Stimulated activated CD8-positive, alpha-beta memory T cell treated with anti-CD3 and anti-CD28 coated beads, Interleukin-15, amount 100 ng/mL, for 24 hours (primary cell): ENCODE measurements around the gene CACNG4.

ENCODE experiments used
- DNase-seq: peaks from one replicate; pipeline ENCODE4 v3.0.0-alpha.2; 2020; ENCODE audit warnings: low read depth

The CACNG4 gene

DNA sequence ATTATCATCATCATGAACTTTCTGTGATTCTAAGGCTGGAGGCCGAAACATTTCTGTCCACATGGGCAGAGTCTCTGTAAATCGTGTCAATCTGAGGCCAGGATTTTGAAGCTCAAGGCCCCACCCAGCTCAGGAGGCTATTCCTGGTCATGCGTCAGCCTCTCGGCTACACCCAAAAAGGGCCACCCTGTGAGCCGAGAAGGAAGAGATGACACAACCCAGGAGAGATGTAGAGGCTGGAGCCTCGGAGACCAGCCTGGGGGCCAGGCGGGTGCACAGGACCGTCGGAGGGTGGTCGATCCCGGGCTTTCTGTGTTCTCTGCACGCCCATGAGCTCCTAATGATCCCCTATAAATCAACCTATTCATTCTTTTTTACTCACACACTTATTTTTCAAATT, 78.8 kb downstream of the CACNG4 start:
- no peak for DNase-seq

DNA sequence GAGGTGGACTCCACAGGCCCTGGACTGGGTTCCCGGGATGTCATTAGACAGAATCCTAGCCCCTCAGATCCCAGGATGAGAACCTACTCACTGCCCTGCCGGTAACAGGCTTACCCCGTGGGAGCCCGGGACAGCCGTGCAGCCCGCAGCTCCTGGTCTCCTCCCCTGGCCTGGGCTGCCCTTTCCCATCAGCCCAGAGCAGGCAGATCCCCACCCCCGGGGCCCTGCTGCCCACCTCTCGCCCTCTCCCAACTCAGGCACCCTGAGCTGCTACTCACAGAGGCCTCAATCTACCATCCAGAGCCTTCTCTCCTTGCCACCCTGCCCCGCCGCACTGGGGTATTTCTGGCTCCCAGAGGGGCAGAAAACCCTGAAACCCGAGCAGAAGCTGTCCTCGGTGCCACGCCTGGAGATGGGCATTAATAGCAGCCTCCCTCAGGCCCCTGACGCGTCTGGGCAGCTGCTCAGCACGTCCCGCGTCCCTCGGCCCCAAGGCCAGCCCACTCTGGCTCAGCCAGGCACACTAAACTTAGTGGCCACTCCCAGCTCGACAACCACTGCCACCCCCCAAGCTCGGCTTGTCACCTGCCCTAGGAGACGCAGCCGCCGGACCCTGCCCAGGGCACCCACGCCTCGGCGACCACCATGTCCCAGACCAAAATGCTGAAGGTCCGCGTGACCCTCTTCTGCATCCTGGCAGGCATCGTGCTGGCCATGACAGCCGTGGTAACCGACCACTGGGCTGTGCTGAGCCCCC, 79.7 kb downstream of the CACNG4 start, which contains the start of gene CACNG1:
Gene CACNG1 (plus strand): TSS at position 539 of the 757 bp plus-strand sequence. CDS start 107 bp downstream, at position 646.
- no peak for DNase-seq

DNA sequence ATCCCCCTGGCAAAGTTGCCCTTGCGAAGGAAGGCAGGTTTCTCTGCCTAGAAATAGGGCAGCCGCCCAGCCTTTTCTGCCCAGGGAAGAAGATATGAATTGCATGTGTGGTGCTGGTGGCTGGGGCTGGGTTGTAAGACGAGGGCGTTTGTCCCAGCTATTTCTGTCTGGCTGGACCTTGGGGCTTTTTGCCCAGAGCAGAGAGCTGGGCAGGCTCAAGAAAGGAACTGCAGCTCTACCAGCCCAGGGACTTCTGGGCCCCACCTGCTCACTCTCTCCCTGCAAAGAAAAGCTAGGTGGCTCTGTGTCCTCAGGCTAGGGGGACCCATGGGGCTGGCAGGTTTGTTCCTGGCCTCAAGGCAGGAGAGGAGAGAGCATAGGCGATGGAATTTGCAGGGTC, 80.4 kb downstream of the CACNG4 start:
- no peak for DNase-seq

DNA sequence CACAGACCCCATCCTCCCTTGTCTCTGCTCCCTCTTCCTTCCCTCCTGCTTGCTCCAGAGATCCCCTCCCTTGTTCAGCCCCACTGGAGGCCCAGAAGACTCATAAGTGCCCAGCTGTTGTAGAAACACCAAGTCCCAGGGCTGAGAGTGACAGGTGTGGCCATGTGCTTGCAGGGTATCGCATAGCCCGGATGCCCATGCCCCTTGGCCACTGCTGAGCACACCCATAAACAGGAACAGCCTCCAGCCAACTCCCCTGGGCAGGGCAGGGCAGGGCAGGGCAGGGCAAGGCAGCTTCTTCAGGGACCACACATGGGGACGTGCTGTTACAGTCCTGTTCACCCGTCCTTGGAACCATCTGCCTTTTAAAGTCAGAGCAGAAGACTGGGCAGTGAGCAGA, 81.9 kb downstream of the CACNG4 start:
- no peak for DNase-seq

DNA sequence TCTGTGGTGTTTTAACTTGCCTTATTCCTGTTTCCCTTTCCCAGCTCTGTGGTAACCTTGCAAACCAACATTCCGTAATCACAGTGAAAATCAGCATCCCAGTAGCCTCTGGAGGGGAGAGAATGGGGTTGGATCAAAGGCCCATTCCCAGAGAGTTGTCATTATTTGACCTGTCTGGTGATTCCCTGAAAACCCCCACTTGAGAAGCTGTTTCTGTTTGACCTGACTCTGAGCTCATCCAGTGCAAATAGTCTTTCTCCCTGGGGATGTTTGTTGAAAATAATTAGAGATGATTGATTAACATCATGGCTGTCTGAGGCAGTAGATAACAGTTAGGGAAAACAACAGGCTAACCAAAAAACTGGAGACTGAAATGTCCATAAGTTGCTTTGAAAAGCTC, 82.9 kb downstream of the CACNG4 start:
- DNase-seq, result no peak

DNA sequence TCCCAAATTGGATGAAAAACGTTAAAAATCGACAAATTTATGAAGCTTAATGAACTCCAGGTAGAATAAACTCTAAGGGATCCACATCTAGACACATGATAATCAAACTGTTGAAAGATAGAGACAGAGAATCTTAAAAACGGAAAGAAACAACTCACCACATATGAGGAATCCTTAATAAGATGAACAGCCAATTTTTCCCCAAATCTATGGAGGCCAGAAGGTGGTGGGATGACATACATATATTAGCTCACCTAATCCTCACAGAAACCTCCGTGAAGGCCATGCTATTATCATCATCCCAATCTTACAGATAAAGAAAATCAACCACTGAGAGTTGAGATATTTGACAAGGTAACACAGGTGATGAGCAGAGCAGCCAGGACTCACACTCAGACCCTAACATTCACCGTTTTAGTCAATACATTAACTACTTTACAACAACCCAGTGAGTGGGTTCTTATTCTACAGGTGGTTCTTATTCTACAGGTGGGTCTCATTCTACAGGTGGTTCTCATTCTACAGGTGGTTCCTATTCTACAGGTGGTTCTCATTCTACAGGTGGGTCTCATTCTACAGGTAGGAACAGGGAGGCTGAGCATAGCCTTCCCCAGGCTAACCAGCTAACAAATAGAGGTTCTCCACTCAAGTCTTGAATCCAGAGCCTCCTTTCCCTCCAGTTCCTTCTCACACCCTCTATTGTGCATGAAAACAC, 84.7 kb downstream of the CACNG4 start:
- no peak for DNase-seq

DNA sequence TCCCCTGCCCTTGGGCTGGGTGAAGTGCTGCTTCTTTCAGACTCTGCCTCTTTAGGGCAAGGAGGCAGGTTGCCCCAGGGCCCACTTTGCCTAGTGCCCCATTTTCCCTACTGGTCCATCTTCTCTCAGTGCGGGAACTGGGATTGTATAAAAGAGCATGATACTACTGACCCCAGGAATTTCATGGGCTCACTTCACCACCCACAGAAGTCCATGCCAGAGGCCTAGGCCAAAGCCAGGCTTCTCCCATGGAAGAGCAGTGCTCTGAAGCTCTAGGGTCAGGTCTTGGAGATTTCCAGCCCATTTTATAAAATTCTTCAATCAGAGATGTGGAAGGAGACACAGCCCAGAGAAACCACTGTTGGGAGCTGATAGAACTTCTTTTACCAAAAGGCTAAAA, 85.6 kb downstream of the CACNG4 start:
- DNase-seq, result no peak

DNA sequence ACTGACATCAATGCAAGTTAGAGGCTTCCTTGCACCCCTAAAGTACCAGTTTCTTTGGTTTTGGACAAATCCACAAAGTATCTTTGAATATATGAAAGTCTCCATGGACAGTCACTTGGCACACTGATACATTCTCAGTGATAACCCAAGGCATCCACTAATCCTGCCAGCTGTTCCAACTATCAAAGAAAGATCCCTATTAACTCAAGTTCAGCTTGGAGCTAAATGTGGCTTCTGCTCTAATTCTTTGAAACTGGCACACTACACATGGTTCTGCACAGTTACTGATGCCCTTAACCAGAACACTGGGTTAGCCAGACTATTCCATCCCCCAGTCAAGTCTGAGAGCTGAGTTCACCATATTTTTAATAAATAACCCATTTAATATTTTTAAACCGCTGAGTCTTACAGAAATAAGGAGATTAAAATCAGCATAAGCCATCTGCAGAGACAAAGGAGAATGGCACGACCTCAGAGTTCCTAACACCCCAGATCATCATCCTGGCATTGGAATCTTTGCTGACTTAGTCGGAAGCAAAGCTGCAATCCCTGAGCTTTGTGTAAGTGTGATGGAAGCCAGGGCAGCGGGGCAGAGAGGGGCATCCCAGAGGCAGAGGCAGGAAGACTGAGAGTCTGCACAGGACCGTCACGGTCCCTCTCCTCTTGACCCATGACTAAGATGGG, 86.1 kb downstream of the CACNG4 start:
- no peak for DNase-seq

DNA sequence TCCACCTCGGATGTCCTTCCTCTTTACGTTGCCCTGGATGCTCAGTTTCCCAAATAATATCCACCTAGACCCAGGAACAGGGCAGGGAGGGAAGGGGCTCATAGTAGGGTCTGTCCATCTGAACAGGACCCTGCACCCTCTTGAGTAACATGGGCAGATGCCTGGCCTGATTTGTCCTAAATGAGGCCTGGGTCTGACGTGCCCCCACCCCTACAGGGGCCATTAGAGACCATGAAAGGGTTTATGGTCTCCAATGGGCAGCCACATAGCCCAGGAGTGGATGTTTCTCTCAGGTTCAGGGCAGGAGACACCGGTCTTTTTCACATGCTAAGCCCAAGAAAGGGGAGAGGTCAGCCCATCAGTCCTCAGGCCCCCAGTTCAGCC, 86.6 kb downstream of the CACNG4 start:
- no peak for DNase-seq

DNA sequence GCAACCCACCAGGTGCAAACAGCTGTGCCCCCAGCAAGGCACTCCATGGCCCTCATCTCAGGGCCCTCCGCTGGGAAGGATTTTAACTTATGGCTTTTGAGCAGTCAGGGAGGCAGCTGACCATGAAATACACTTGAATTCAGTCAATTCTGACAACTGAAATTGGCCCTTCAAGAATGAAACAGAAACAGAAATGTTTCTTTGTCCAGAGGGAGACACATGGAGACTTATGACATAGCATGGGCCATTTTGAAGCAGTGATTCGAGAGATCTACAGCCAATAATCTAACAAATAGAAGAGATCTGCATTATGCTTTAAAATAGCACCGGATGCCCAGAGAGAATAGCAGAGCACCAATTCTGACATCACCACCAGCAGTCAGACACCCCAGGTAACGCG, 87.3 kb downstream of the CACNG4 start:
- DNase-seq, result no peak

DNA sequence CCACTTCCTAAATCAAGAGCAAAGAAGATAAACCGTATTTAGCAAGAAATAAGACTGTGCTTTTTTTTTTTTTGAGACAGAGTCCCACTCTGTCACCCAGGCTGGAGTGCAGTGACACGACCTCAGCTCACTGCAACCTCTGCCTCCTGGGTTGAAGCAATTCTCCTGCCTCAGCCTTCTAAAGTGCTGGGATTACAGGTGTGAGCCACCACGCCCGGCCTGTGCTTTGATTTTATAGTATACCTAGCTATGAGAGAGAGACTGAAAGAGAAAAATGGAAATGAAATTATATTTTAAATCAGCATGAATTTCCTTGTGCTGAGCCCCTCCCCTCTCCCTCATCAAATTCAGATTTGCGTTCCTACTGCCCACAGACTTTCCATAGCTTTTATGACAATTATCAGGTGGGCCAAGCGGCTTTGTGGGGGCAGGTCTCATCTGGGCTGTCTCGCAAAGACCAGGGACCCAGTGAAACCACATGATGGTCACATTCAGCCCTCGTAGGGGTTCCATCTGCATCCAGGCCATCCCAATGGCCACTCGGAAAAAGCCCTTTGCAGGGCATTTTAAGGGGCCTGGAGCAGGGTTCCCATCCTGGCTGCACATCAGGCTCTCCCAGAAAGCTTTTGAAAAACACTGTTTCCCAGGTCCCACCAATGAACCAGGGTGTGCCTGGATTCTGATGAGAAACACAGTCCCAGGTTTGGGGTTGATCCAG, 88.4 kb downstream of the CACNG4 start:
- DNase-seq, result no peak

DNA sequence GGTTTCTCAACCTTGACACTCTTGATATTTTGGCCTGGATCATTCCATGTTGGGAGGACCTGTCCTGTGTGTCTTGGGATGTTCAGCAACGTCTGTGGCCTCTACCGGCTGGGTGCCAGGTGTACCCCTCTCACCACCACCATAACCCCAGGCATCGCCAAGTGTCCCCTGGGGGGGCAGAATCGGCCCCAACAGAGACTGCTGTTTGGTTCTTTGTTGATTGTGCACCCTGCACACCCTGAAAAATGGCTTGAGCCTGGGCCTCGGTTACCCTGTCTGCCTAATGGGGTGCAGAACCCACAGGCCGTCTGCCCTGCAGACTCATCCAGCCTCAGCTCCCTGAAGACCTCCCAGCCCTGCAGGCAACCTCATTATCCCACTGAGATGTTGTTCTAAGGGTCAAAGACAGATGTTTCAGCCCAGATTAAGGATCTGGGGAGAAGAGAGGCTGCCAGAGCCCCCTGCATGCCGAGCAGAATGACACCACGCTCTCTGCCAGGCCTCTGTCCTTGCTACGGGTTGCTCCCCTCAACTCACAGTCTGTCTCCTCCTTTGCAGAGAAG, 89.0 kb downstream of the CACNG4 start:
- no peak for DNase-seq

DNA sequence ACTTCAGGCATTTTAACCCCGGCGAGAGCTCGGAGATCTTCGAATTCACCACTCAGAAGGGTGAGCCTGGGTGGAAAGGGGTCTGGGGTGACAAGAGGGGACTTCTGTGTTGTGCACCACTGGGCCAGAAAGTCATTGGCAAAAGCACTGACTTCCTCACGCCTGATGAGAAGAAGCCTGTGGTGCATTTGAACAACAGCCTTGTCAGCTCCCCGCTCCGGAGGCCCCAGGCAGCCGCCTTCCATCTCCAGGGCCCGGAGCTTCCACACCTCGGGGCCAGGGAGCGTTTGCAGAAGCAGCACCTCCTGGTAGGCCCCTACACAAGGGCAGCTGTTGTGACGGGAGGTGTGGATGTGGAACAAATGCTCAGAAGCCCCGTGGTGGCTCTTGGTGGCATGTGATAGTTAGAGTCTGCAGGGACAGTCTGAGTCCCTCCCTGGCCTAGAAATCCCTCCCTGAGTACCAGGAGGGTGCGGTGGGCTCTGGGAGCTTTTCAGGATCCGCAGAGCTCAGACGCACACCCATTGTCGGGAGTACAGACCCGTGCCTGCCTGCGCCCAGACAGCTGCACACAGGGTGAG, 89.6 kb downstream of the CACNG4 start:
- DNase-seq, result no peak

DNA sequence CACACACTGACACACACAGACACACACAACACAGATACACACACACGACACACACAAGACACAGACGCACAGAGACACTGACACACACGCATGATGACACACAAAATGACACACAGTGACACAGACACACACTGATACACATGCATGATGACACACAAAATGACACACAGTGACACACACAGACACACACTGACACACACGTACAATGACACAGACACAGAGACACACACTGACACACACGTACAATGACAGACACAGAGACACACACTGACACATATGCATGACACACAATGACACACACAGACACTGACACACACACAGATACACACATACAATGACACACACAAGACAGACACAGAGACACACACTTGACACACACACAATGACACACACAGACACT, 90.1 kb downstream of the CACNG4 start:
- no peak for DNase-seq

DNA sequence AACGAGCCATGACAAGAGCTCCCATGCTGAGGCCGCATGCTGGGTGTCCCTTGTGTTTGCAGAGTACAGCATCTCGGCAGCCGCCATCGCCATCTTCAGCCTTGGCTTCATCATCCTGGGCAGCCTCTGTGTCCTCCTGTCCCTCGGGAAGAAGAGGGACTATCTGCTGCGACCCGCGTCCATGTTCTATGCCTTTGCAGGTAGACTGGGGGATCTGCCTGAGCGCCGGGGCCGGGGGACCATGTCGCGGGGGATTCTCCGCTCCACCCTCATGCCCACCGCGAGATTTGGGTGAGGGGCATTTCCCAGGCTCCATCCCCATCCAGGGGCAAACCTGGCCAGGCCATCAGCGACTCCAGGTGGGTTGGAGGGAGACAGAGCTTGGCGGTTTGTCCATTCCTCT, 90.5 kb downstream of the CACNG4 start:
- DNase-seq, result no peak

DNA sequence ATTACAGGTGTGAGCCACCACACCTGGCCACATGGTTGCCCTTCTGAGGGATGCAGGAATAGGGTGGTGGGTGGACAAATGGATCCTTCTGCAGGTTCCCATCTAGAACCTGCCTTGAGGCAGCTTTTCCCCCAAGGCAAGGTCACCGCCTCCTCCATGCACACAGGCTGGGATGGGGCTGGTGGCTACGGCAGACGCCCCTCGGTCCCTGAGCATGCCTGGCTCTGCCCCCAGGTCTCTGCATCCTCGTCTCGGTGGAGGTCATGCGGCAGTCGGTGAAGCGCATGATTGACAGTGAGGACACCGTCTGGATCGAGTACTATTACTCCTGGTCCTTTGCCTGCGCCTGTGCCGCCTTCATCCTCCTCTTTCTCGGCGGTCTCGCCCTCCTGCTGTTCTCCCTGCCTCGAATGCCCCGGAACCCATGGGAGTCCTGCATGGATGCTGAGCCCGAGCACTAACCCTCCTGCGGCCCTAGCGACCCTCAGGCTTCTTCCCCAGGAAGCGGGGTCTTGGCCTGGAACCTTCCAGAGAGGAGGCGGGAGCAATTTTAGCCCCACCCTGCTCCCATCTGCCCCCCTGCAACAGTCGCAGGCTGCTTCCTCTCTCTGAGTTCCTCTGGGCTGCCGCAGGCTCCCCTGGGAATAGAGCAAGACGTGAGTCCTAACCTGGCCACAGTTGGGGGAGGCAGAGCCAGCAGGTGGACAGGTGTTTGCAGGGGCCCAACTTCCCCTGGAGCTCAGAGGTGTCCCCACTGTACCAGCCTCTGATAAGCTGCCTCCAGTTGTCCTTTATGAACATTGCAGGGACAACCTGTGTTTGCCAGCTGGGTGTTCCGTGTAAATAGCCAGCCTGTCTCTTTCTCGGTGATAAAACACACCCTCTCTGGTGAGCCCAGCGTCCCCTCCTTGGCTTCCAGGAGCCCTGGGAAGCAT, 91.6 kb downstream of the CACNG4 start:
- no peak for DNase-seq

DNA sequence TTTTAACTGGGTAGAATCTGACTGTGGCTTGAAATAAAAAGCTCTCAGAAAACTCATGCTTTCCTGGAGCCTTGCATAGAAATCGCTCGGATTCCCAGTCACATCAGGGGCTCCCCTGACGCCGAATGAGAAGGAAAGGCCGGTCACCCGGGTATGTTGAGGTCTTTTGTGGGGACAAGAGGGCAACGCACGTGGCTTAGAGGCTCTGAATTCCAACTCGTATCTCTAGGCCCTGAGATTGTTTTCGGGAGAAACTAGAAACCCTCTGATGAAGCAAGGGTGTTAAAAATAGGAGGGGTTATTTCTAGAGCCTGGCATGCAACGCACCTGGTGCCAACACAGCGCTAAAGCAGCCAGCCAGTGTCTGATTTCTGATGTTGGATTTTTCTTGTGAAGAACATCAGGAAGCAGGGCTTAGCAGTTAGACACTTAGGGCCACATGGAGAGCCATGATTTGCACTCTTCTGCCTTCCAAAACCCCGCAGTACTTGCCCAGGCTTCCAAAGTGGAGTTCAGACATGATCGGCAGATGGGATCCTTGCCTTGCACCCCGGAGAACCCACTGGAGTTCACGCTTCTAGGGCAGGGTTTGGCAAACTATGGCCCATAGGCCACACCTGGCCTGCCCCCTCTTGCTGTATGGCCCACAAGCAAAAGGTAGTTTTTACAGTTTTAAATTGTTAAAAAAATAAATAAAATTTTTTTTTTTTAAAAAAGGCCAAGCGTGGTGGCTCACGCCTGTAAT, 92.4 kb downstream of the CACNG4 start:
- no peak for DNase-seq

DNA sequence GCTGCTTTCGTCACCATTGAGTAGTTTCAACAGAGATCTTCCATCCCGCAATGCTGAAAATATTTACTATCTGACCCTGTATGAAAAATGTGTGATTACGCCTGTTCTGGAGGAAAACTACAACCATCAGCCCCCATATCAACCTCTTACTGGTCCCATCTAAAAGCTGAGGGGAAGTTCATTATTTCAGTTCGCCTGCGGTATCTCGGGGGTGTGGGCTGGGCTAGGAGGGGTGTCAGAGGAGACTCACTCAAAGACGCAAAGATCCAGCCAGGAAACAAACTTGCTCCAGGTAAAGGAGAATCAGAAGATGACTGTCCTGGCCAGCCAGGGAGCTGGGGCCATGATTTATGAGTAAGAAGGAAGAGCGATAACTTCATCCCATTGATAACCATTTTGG, 93.5 kb downstream of the CACNG4 start:
- DNase-seq, result no peak

DNA sequence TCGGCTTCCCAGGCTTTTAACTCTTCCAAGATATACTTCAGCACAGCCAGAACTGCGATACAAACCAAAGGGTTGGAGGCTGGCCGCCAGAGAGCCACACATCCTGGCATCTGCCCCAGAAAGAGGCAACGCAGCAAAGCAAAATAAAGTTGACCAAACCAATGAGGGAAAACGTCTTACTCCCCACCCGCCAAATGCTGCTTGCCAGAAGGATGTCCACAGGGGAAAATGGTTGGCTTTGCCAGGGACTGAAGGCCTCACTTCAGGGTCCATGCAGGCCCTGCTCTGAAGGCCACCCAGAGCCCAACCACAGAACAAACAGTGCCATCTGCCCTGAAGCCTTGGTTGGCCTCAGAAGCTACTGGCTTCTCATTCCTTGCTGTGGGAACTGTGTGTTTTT, 94.9 kb downstream of the CACNG4 start:
- no peak for DNase-seq

DNA sequence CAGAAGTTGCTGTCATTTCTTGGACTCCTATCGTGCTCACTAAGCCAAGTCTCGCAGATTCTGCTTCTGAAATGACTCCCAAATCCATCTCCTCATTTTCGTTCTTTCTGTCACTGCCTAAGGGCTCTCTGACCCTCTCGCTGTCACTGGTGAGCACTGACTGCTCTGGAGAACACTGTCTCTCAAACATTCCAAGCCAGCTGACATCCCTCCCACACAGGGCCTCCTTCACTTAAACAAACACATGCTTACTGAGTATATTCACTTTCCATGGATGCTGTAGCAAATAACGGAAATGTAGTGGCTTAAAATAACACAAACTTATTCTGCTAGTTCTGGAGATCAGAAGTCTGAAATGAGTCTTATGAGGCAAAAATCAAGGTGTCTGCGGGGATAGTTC, 98.6 kb downstream of the CACNG4 start:
- no peak for DNase-seq
